Right lobe of liver (tissue), 4 donors: ENCODE measurements around the gene POU2F3.

ENCODE experiments used
- CTCF ChIP-seq, 4 donors: fragments of 200-600 bp in 3 of 4; fragments of 450-650 bp in 1 of 4; IDR thresholded peaks; one replicate each; pipeline versions ENCODE4 v1.5.1 to v1.8.0; 2016 to 2022; ENCODE audit warnings: antibody characterized with exemption in 4 of 4, mild to moderate bottlenecking in 2 of 4
- POLR2A ChIP-seq: fragments of 450-650 bp; IDR thresholded peaks from one replicate; pipeline ENCODE4 v1.6.1; 2017; ENCODE audit warnings: antibody characterized with exemption, mild to moderate bottlenecking
- donor health status: DM: no; HTN: no; CAD: no.
- donor health status: DM: no; HTN: no; CAD: no.
- donor health status: DM: no; HTN: yes; CAD: no.

- TF ChIP-seq CTCF (IDR thresholded peaks at IDR 0.05), result no peak
- no peak for TF ChIP-seq POLR2A
These were observed 27.0 kb upstream of the POU2F3 start for GRCh38 chr11:120212926-120213325.
